HepG2 (cell line): ENCODE data around the gene PLD1. TPM values are rescaled to one million over a fixed set of nuclear protein-coding genes. Genes with fewer than 3 reads are reported as not detected.

ENCODE experiments used
- AGO1 ChIP-seq: fragments of 200-400 bp; formaldehyde crosslinking; IDR thresholded peaks from 2 replicates; pipeline ENCODE4 v1.6.1; 2017; ENCODE audit warnings: mild to moderate bottlenecking, low read depth, low read length, moderate library complexity; ENCODE audit not compliant: poor library complexity, severe bottlenecking
- BRF2 ChIP-seq: sonication (generic); formaldehyde crosslinking; IDR thresholded peaks from 2 replicates; pipeline ENCODE4 v1.8.1; 2022; ENCODE audit warnings: mild to moderate bottlenecking, missing genetic modification reagents
- CREBL2 ChIP-seq: sonication (generic); formaldehyde crosslinking; IDR thresholded peaks from 2 replicates; pipeline ENCODE4 v1.8.1; 2023; ENCODE audit warnings: missing genetic modification reagents, mild to moderate bottlenecking, borderline replicate concordance
- HOXA5 ChIP-seq: sonication (generic); formaldehyde crosslinking; IDR thresholded peaks from 2 replicates; pipeline ENCODE4 v1.4.0; 2020; ENCODE audit warnings: missing genetic modification reagents
- MZF1 ChIP-seq: sonication (generic); formaldehyde crosslinking; IDR thresholded peaks from 2 replicates; pipeline ENCODE4 v1.8.1; 2023; ENCODE audit warnings: mild to moderate bottlenecking, missing genetic modification reagents, borderline replicate concordance
- PAXIP1 ChIP-seq: sonication (generic); formaldehyde crosslinking; conservative IDR thresholded peaks from 2 replicates; pipeline ENCODE4 v1.4.0; 2020; ENCODE audit warnings: mild to moderate bottlenecking, missing genetic modification reagents, moderate library complexity
- REST ChIP-seq, 2 experiments: IDR thresholded peaks; 2 replicates each; pipeline ENCODE4 v1.6.1; 2011 to 2012; ENCODE audit warnings: low read length in 2 of 2, borderline replicate concordance in 1 of 2, low read depth in 1 of 2, mild to moderate bottlenecking in 1 of 2, moderate library complexity in 1 of 2
- RNF2 ChIP-seq: fragments of 450-650 bp; conservative IDR thresholded peaks from 2 replicates; pipeline ENCODE4 v1.6.1; 2016; ENCODE audit warnings: low read depth
- THAP7 ChIP-seq: sonication (generic); formaldehyde crosslinking; IDR thresholded peaks from 2 replicates; pipeline ENCODE4 v1.8.1; 2023; ENCODE audit warnings: mild to moderate bottlenecking, missing genetic modification reagents
- ZBTB20 ChIP-seq: sonication (generic); formaldehyde crosslinking; IDR thresholded peaks from 2 replicates; pipeline ENCODE4 v1.8.1; 2023; ENCODE audit warnings: missing genetic modification reagents, low read depth, mild to moderate bottlenecking, borderline replicate concordance
- ZBTB33 ChIP-seq: sonication (generic); formaldehyde crosslinking; IDR thresholded peaks from 2 replicates; pipeline ENCODE4 v1.4.0; 2020; ENCODE audit warnings: missing genetic modification reagents
- ZMYM2 ChIP-seq: sonication (generic); formaldehyde crosslinking; IDR thresholded peaks from 2 replicates; pipeline ENCODE4 v1.8.0; 2022; ENCODE audit warnings: mild to moderate bottlenecking, missing genetic modification reagents
- ZNF569 ChIP-seq: sonication (generic); formaldehyde crosslinking; IDR thresholded peaks from 2 replicates; pipeline ENCODE4 v1.5.0; 2020; ENCODE audit warnings: mild to moderate bottlenecking, missing genetic modification reagents, moderate library complexity, borderline replicate concordance
- ZNF678 ChIP-seq: sonication (generic); formaldehyde crosslinking; IDR thresholded peaks from 2 replicates; pipeline ENCODE4 v1.4.0; 2020; ENCODE audit warnings: mild to moderate bottlenecking, missing genetic modification reagents
- polyA plus RNA-seq, 8 experiments: library from polyadenylated mRNA; depleted of rRNA in 3 of 8; stranded (reverse) in 7 of 8; unstranded in 1 of 8; fragments of >200 nt; fragmentation: Illumina TruSeq in 4 of 8; extraction: Trizol in 4 of 8; gene quantifications; 2 replicates each; pipeline versions ENCODE4 v1.2.1 to v1.2.3, GENCODE V29; 2011 to 2016; ENCODE audit warnings: low read depth in 4 of 8, missing spikeins in 1 of 8, mixed read lengths in 1 of 8; ENCODE audit not compliant: insufficient read depth in 1 of 8
- total RNA-seq, 5 experiments: library from RNA; depleted of rRNA; stranded (reverse); fragments of >200 nt; fragmentation: Illumina TruSeq; extraction: Trizol; gene quantifications; 2 replicates each; pipeline ENCODE4 v1.2.3, GENCODE V29; 2016; ENCODE audit warnings: low read depth in 1 of 5

PLD1 gene
- total and polyA plus RNA-seq, 2 of the 13 experiments (the other 11 are each of a cell fraction or from before 2014, with no cell fraction given): 27.1 to 59.4 TPM

- TF ChIP-seq PAXIP1 (CRISPR knock-in tag) (peak; percentile 67; the same call in 1 of the 2 replicates), THAP7 (no peak), AGO1 (no peak), ZMYM2 (CRISPR knock-in tag) (peak; percentile 28; the same call in 1 of the 2 replicates), CREBL2 (CRISPR knock-in tag) (no peak), HOXA5 (no peak), MZF1 (CRISPR knock-in tag) (no peak), BRF2 (no peak), ZBTB20 (CRISPR knock-in tag) (no peak), ZBTB33 (CRISPR knock-in tag) (no peak), RNF2 (no peak), ZNF569 (no peak), ZNF678 (CRISPR knock-in tag) (no peak), REST (IDR thresholded peaks at IDR 0.05; ENCODE audit: borderline replicate concordance in 1 of 2, low read depth in 1 of 2, low read length in 2 of 2) (no peak)
Observed at GRCh38 chr3:171845481-171846284, 35.4 kb upstream of the PLD1 start (continued).
